ENCODE measurements around the gene CLEC10A. TPM values are rescaled to one million over a fixed set of nuclear protein-coding genes. Genes with fewer than 3 reads are reported as not detected.

The CLEC10A gene
- total RNA-seq, 4 donors from 2014 or later: 0.46 to 5.4 (median 1.9) TPM

DNA sequence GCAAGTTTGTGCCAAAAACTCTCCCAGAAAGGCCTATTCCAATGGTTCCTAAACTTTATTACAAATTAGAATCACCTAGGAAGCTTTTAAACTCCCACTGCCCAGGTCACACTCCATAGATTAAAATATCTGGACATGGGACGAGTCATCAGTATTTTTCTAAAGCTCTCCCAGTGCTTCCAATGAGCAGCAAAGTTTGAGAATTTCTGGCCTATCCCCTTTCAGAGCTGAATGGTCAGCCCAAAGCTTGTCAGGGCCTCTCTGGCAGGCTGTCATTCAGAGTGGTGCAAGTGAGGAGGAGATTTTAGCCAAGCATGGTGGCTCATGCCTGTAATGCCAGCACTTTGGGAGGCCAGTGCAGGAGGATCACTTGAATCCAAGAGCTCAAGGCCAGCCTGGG lies 54.8 kb downstream of the CLEC10A start:
- DNase-seq (ENCODE audit: low spot score in 2 of 2): no peak
- intact Hi-C loops (cut with DNase I; ENCODE audit: low total_unique reads): no loop called here
- 88 to 89% methylated on average over 1 of the region's 1 CpG for WGBS, 2 donors
- no peak overlapping the region for H3K4me3 ChIP-seq (ENCODE audit: low read depth, poor library complexity, severe bottlenecking)
- TF ChIP-seq CTCF (IDR thresholded peaks at IDR 0.05) (no peak), POLR2A (IDR thresholded peaks at IDR 0.05) (no peak)

Other genes starting within 250 kb of the CLEC10A start
- gene TEKT1, start 248.5 kb downstream of the CLEC10A start, total RNA-seq: not detected
- 10 to 100 TPM; 17.1 to 32.5 (median 21.9) TPM for gene ALOX12, start 84.2 kb downstream of the CLEC10A start, total RNA-seq
- 100 to 1,000 TPM; 187 to 231 (median 220) TPM for gene RNASEK, start 67.6 kb downstream of the CLEC10A start, total RNA-seq
- gene BCL6B, start 57.2 kb downstream of the CLEC10A start, total RNA-seq: 1 to 10 TPM in 3 of 4 donors, under 1 TPM in 1; 0.72 to 5.1 (median 2.1) TPM
- 1 to 10 TPM; 1.0 to 5.2 (median 2.6) TPM for gene SLC16A13, start 44.2 kb downstream of the CLEC10A start, total RNA-seq
- gene SLC16A11, start 36.2 kb downstream of the CLEC10A start, total RNA-seq: 1 to 10 TPM; 1.1 to 6.3 (median 4.1) TPM
- gene ASGR2, start 34.6 kb upstream of the CLEC10A start, total RNA-seq: 10 to 100 TPM in 1 of 4 donors, 1 to 10 TPM in 3; 6.7 to 10.1 (median 8.7) TPM
- gene ASGR1, start 99.1 kb upstream of the CLEC10A start, total RNA-seq: 1 to 10 TPM; 1.3 to 6.6 (median 4.2) TPM
- 1 to 10 TPM; 2.7 to 7.7 (median 4.7) TPM for gene DLG4, start 139.6 kb upstream of the CLEC10A start, total RNA-seq
- 1,000 to 10,000 TPM in 1 of 4 donors, 100 to 1,000 TPM in 3; 703 to 1,179 (median 863) TPM for gene ACADVL, start 139.7 kb upstream of the CLEC10A start, total RNA-seq
- gene DVL2, start 154.3 kb upstream of the CLEC10A start, total RNA-seq: 10 to 100 TPM; 51.7 to 87.5 (median 67.8) TPM
- gene PHF23, start 159.2 kb upstream of the CLEC10A start, total RNA-seq: 10 to 100 TPM; 23.4 to 32.5 (median 27.9) TPM
- 100 to 1,000 TPM; 253 to 667 (median 538) TPM for gene GABARAP, start 162.2 kb upstream of the CLEC10A start, total RNA-seq
- 10 to 100 TPM; 55.3 to 79.2 (median 70.4) TPM for gene CTDNEP1, start 171.5 kb upstream of the CLEC10A start, total RNA-seq
- 10 to 100 TPM; 10.8 to 20.6 (median 17.1) TPM for gene ELP5, start 172.0 kb upstream of the CLEC10A start, total RNA-seq
- gene CLDN7, start 182.2 kb upstream of the CLEC10A start, total RNA-seq: 10 to 100 TPM in 3 of 4 donors, 1 to 10 TPM in 1; 6.7 to 25.6 (median 14.4) TPM
- 10 to 100 TPM in 2 of 4 donors, 1 to 10 TPM in 2; 4.3 to 13.6 (median 8.4) TPM for gene SLC2A4, start 201.5 kb upstream of the CLEC10A start, total RNA-seq
- 1 to 10 TPM in 3 of 4 donors, under 1 TPM in 1; 0.17 to 8.0 (median 2.4) TPM for gene YBX2, start 214.4 kb upstream of the CLEC10A start, total RNA-seq
- 100 to 1,000 TPM; 203 to 261 (median 221) TPM for gene EIF5A, start 227.4 kb upstream of the CLEC10A start, total RNA-seq
- 10 to 100 TPM; 48.8 to 93.6 (median 79.3) TPM for gene GPS2, start 235.1 kb upstream of the CLEC10A start, total RNA-seq
- 10 to 100 TPM; 13.3 to 44.8 (median 22.3) TPM for gene NEURL4, start 249.1 kb upstream of the CLEC10A start, total RNA-seq